Limb (tissue), 2 donors: ENCODE measurements around the gene IRF8.

Experiments used
- DNase-seq, 2 donors: peaks; one replicate each; pipeline ENCODE4 v3.0.0-alpha.2; 2016; ENCODE audit errors: extremely low spot score in 2 of 2

IRF8 gene

DNA sequence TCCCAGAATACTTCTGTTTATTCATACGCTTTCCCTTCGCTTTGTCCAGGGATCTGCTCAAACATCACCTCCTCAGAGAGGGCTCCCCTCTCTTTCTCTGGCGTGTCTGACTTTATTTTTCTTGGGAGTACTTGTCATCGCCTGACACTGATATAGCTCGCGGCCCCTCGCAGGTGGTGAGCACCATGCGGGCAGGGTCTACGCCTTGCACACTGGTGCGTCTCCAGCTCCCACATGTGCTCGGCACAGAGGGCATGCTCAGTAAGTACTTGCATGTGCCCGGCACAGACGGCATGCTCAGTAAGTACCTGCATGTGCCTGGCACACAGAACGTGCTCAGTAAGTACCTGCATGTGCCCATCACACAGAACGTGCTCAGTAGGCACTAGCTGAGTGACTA, 57.5 kb downstream of the IRF8 start:
- DNase-seq, result no peak

DNA sequence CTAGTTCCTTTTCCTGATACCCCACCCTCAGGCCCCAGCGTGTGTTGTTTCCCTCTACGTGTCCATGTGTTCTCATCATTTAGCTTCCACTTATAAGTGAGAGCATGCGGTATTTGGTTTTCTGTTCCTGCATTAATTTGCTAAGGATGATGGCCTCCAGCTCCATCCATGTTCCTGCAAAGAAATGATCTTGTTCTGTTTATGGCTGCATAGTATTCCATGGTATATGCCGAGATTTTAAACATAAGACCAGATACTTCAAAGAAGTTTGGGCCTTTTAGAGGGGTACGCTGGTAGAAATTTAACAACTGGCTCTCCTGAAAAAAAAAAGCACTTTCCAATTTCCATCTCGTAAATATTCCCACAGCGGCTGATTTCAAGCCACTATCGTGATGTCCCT, 59.8 kb downstream of the IRF8 start:
- no peak for DNase-seq

DNA sequence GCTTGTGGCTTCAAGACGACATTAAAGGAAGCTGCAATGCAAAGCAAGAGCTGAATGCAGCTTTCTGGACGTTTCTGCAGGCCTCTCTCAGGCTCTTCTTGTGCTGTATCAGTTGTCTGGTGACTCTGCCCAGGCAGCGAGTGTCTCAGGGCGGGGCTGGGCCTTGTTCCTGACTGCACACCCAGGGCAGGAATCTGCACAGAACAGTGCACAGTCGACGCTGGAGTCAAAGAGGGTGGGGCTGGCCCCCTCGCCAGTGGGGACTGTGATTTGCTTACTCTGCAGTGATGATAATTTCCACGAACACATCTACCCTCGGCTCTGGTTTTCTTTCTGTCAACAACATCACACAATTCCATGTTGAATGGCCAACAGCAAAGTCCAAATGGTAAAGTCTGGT, 60.7 kb downstream of the IRF8 start:
- no peak for DNase-seq

DNA sequence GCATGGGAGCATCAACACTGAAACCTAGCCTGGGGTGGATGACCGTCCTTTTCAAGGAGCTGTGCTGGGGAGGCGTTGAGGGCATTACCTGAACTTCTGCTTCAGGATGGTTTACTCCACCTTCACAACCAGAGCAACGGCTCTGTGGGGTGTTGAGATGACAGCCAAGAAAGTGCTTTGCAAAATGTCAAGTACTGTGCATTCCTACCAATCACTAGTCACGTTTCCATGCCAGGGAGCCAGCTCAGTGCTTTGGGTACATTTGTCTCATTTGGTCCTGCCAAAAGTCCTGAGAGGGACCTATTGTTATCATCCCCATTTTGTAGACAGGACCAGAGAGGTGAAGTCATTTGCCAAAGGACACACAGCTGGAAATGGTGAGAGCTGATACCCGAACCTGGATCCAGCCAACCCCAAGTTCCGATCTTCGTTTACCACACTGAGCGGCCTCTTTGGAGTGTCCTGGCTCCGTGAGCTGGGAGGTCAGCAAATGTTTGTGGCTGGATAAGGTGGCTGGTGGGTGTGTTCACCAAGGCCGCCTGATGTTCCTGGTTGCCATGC, 61.6 kb downstream of the IRF8 start:
- no peak for DNase-seq

DNA sequence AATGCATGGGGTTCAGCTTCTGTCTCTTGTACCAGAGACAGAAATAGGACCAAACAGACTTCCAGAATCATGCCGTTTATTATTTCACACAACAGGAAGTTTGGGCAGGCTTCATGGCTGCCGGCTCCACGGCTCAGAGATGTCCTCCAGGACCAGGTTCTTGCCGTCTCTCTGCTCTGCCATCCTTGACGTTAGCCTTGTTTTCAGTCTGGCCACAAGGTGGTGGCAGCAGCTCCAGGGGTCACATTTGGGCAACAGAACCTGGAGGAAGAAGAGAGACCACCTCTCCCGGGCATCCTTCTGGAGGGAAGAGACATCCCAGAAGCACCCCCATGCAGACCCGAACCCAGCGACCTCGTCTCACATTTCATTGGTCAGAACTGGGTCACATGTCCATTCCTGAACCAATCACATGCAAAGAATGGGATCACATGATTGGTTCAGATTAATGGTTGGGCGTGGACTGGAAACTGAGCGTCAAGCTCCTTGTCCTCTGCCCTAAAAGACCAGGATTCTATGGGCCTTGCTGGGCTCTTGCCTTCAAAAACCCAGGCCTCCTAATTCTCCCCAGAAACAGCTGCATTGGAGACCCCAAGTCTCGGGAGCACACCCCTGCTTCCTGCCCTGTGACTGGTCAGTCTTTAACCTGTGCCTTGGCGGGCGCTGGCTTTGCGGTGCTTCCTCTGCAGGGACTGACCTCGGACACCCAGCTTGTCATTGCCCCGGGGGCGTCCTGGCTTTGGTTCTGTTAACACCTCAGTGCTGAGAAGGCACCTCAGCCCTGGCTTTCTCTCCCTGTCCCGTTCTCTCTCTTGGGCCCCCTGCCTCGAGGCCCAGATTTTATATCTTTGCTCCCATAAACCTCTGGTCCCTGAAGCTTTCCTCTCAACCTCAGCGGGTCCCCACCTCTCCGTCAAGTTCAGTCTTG, 63.3 kb downstream of the IRF8 start:
- DNase-seq, result no peak

DNA sequence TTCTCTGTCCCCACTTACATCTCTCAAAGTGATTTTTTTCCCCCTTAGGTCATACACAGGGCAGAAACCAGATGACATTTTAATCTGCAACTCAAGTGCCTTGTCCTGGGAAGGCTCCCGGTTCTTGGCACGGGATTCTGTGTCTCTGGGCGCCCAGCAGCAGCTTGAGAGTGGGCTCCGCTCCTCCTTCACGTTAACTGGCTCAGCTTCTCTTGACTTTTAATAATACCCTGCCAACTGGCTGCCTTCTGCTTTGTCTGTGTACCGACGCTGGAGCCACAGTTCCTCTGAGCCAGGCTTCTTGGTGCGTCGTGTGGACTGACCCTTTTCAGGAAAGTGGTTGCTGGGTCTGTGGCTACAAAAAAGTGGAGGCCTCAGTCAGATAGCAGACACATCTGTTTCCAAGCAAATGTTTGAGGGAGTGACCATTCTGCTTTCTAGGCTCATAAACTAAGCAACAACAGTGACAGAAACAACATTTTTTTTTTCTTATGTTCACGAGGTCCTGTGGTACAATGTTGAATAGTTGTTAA, 64.9 kb downstream of the IRF8 start:
- peak; percentile 45 to 52 for DNase-seq

DNA sequence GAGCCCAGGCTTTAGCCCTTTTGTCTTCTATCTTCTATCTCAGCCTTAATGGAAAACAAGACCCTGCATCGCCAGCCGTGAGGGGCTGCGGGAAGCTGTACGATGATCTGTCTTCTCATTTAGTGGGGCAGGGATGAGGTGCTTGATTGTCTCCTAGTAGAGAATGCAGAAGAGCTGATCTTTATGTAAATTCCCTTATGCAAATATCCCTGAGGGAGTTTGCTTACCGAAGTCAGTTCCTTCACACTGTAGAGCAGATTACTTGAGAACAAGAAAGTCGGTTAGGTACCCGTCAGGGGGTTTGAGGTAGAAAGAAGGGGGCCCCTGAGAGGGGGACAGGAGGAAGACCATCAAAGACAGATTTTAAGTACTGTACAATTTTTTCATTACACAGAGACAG, 66.2 kb downstream of the IRF8 start:
- no peak for DNase-seq

DNA sequence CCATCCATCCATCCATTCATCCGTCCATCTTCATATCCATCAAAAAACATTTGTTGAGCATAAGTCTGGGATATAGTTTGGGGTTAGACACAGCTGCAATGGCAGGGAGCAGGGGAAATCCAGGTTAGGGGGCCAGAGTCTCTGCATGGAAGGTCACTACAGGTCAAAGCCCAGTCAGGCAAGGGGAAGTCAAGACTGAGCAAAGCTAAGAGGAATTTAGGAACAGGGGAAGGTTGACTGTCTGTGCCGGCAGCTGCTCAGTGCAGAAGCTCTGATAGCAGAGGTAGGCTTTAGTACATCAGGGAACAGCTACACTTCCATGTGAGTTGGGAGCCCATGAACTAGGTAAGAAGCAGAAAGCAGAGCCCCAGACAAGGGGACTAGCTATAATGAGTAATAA, 68.1 kb downstream of the IRF8 start:
- no peak for DNase-seq

DNA sequence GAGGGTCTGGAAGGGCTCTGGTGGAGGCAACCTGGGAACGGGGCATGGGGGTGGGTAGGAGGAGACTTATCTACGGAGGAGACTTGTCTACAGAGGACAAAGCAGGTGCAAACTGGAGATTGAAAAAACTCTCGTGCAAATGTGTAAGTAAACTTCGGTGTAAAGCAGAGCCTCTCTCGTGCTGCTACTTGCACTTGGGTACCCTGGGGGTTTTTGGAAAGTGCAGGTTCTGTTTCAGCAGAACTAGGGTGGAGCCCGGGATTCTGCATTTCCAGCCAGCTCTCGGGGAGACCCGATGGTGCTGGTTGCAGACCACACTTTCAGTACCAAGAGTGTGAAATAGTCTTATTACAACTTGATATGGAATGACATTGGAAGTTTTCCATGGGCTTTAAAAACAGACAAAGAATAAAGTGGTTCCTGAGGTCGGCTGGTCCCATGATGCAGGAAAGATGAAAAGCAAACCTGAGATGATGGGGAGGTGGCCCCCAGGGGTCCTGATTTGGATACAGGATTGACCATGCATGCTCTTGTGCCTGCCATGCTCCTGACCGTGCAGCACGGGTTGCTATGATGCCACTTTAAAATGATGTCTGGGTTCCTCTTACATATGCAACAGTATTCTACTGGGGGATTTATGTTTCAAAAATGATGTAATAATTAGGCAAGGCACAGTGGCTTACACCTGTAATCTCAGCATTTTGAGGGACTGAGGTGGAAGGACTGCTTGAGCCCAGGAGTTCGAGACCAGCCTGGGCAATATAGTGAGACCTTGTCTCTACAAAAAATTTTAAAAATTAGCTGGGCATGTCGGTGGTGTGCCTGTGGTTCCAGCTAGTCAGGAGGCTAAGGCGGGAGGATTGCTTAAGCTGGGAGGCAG, 69.3 kb downstream of the IRF8 start:
- DNase-seq, result no peak

DNA sequence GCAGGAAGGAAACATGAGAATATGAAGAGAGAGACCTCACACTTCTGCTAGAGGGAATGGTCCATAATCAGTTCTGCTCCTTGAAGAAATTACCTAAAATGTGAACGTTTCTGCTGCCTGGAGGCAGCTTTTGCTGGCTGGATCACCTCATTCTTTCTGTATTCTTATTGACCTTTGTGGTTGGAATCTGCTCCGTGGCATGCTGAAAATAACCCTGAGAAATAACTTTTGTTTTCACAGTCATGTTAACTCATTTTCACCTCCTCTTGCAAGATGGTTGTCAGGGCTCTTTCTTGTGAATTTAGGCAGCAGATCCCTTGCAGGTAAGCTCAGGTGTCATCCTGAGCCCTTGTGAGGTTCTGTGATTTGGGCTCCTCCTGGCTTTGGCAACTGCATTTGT, 70.2 kb downstream of the IRF8 start:
- DNase-seq, result no peak

DNA sequence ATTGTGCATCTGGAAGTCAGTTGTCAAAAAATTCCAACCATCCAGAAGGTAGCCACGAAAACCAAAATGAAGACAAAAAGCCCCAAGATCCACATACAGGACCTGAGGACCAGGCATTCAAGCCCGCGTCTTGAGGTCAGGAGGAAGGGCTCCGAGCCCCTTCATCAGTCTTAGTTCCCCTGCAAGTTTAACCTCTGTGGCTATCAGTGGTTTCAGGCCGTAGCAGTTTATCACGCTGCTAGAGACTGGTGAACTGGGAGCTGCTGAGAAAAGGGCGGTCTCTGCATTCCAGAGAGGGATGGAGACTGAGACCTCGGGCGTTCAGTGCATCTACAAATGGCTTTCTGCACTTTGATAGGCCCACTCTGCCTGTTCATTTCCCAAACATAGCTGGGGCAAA, 70.6 kb downstream of the IRF8 start:
- no peak for DNase-seq

DNA sequence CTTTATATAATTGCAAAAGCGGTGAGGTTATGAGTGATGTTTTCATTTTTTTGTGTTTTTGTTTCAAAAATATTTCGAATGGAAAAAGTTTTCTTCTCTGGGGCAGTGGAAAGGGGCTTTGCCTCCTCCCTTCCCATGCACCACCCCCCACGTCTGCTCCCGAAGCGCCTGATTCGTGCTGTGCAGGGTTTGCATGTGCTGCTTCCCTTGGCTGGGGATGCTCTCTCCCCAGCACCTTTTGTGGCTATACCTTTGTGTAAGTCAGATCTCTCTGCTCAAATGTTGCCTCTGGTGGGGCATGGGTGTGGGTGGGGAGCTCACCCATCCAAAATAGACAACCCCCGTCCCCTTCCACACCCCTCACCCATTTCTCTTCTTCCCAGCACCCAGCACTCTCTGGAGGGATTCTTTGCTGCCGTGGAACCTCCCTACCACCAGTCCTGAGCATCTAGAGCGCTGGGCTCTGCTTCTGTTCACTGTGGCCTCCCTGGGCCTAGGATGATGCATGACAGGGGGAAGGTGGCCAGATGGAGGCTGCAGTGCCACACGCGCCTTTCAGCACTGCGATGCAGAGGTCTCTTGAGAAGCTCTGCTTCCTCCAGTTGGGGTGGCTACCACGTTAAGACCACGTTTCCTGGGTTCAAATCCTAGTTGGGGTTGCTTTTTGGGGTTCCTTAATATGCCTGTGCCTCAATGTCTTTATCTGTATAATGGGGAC, 71.2 kb downstream of the IRF8 start:
- DNase-seq, result no peak

DNA sequence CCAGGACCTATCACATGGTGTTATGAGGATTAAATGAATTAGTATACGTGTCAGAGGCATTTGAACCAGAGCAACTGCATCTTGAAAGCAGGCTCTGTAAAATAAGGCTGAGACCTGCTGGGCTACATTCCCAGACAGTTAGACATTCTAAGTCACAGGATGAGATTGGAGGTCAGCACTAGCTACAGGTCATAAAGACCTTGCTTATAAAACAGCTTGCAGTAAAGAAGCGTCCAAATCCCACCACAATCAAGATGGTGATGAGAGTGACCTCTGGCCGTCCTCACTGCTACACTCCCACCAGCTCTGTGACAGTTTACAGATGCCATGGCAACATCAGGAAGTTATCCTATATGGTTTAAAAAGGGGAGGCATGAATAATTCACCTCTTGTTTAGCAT, 71.8 kb downstream of the IRF8 start:
- DNase-seq, result no peak
